HCT116 (cell line): ENCODE data around the gene RECQL5. TPM values are rescaled to one million over a fixed set of nuclear protein-coding genes. Genes with fewer than 3 reads are reported as not detected.

Experiments used
- ATAC-seq: fragments of 200-7000 bp; cut with Tn5 transposase; 2 replicates; pipeline ENCODE4 v1.9.1; 2020; ENCODE audit warnings: mild to moderate bottlenecking, moderate library complexity
- BruUV-seq: library from RNA; stranded (reverse); fragments of 400-500 nt; replicated peaks from 2 replicates; lab custom pipeline; 2021; lab: Mats Ljungman, UMichigan
- CTCF ChIA-PET: fragments of 300-600 bp; sonication (Branson Sonifier 250); formaldehyde crosslinking; loops from one replicate; lab custom pipeline; 2021; ENCODE audit warnings: antibody characterized with exemption; lab: Charles Lee
- POLR2A ChIA-PET: fragments of 300-600, 350-600 bp; sonication (Branson Sonifier 250); formaldehyde crosslinking; loops from one replicate; lab custom pipeline; 2021; ENCODE audit warnings: antibody characterized with exemption; lab: Charles Lee
- RAD21 ChIA-PET, 2 experiments: fragments of 300-600 bp; sonication (Branson Sonifier 250); formaldehyde crosslinking; loops; one replicate each; lab custom pipeline; 2023; ENCODE audit warnings: low total read pairs in 2 of 2; ENCODE audit not compliant: uncharacterized antibody in 2 of 2, unreplicated experiment in 2 of 2, low non-redundant PET in 1 of 2; lab: Charles Lee
- DNase-seq: peaks from one replicate; pipeline ENCODE4 v3.0.0-alpha.2; 2010; ENCODE audit warnings: low read depth, low spot score
- H2AFZ ChIP-seq: fragments of 200-600 bp; shearing (Covaris generic), sonication (generic); 2 replicates; pipeline ENCODE4 v1.6.1; 2017; ENCODE audit warnings: low read depth, mixed run types, mixed read lengths, antibody characterized with exemption, low read length; ENCODE audit not compliant: poor library complexity, severe bottlenecking
- H3K27ac ChIP-seq: 2 replicates; pipeline ENCODE4 v1.5.1; 2012; ENCODE audit warnings: low read depth, low read length
- H3K27me3 ChIP-seq: fragments of 200-600 bp; sonication (generic); 2 replicates; pipeline ENCODE4 v1.6.1; 2016; ENCODE audit warnings: mixed run types, low read length, mixed read lengths; ENCODE audit not compliant: insufficient read depth
- H3K36me3 ChIP-seq, 2 experiments: fragments of 200-500 bp in 1 of 2; fragments of 200-600 bp in 1 of 2; sonication (Bioruptor generic) in 1 of 2; sonication (generic) in 1 of 2; 2 replicates each; pipeline versions ENCODE4 v1.5.1 to v1.6.1; 2014 to 2016; ENCODE audit warnings: low read length in 2 of 2, inconsistent platforms in 1 of 2, mixed read lengths in 1 of 2, mixed run types in 1 of 2; ENCODE audit not compliant: insufficient read depth in 2 of 2, control insufficient read depth in 1 of 2
- H3K4me1 ChIP-seq, 2 experiments: fragments of 200-600 bp in 1 of 2; sonication (generic) in 1 of 2; 2 replicates each; pipeline versions ENCODE4 v1.5.1 to v1.6.1; 2012 to 2017; ENCODE audit warnings: low read length in 2 of 2, inconsistent platforms in 1 of 2, mild to moderate bottlenecking in 1 of 2, mixed read lengths in 1 of 2, mixed run types in 1 of 2, moderate library complexity in 1 of 2; ENCODE audit not compliant: insufficient read depth in 2 of 2, control insufficient read depth in 1 of 2
- H3K4me2 ChIP-seq: fragments of 200-600 bp; sonication (generic); 2 replicates; pipeline ENCODE4 v1.6.1; 2017; ENCODE audit warnings: mixed run types, low read length, mixed read lengths
- H3K4me3 ChIP-seq, 2 experiments: fragments of 200-600 bp in 1 of 2; sonication (generic) in 1 of 2; replicated peaks in 1 of 2; 2 replicates each; pipeline ENCODE4 v1.5.1; 2011 to 2016; ENCODE audit warnings: low read length in 2 of 2, control low read depth in 1 of 2, low read depth in 1 of 2, mild to moderate bottlenecking in 1 of 2, mixed read lengths in 1 of 2, mixed run types in 1 of 2
- H3K79me2 ChIP-seq: fragments of 200-600 bp; sonication (generic); 2 replicates; pipeline ENCODE4 v1.6.1; 2017; ENCODE audit warnings: mild to moderate bottlenecking, mixed run types, low read length, moderate library complexity, mixed read lengths; ENCODE audit not compliant: insufficient read depth
- H3K9ac ChIP-seq: fragments of 200-600 bp; sonication (generic); 2 replicates; pipeline ENCODE4 v1.6.1; 2016; ENCODE audit warnings: low read length, mixed read lengths
- H3K9me2 ChIP-seq: fragments of 200-600 bp; sonication (generic), shearing (Covaris generic); 2 replicates; pipeline ENCODE4 v1.6.1; 2017; ENCODE audit warnings: mixed run types, mild to moderate bottlenecking, moderate library complexity; ENCODE audit not compliant: insufficient read depth
- H3K9me3 ChIP-seq, 2 experiments: fragments of 200-500 bp in 1 of 2; fragments of 200-600 bp in 1 of 2; sonication (Bioruptor generic) in 1 of 2; sonication (generic) in 1 of 2; 2 replicates each; pipeline ENCODE4 v1.6.1; 2014 to 2017; ENCODE audit warnings: low read length in 2 of 2, mixed read lengths in 2 of 2, inconsistent platforms in 1 of 2, low read depth in 1 of 2, mild to moderate bottlenecking in 1 of 2, mixed run types in 1 of 2, moderate library complexity in 1 of 2; ENCODE audit not compliant: control insufficient read depth in 1 of 2, insufficient read depth in 1 of 2
- H4K20me1 ChIP-seq: fragments of 200-600 bp; sonication (generic), shearing (Covaris generic); 2 replicates; pipeline ENCODE4 v1.6.1; 2017; ENCODE audit warnings: mixed run types, mild to moderate bottlenecking, moderate library complexity; ENCODE audit not compliant: insufficient read depth
- CBX3 ChIP-seq: IDR thresholded peaks from 2 replicates; pipeline ENCODE4 v1.6.1; 2012; ENCODE audit warnings: low read depth
- EGR1 ChIP-seq: IDR thresholded peaks from 2 replicates; pipeline ENCODE4 v1.6.1; 2012; ENCODE audit warnings: low read depth
- ELF1 ChIP-seq: IDR thresholded peaks from 2 replicates; pipeline ENCODE4 v1.6.1; 2012; ENCODE audit warnings: low read depth, borderline replicate concordance
- EZH2 ChIP-seq: fragments of 200-600 bp; sonication (generic); IDR thresholded peaks from 2 replicates; pipeline ENCODE4 v1.6.1; 2017; ENCODE audit warnings: antibody characterized with exemption, mixed run types
- FOSL1 ChIP-seq: IDR thresholded peaks from 2 replicates; pipeline ENCODE4 v1.6.1; 2012; ENCODE audit warnings: low read depth
- JUND ChIP-seq: IDR thresholded peaks from 2 replicates; pipeline ENCODE4 v1.6.1; 2012
- POLR2A ChIP-seq: IDR thresholded peaks from 2 replicates; pipeline ENCODE4 v1.7.0; 2011; ENCODE audit warnings: borderline replicate concordance; ENCODE audit not compliant: insufficient read depth, insufficient read length; ENCODE audit errors: extremely low read depth
- RAD21 ChIP-seq: IDR thresholded peaks from 2 replicates; pipeline ENCODE4 v1.6.1; 2012; ENCODE audit warnings: low read depth, mild to moderate bottlenecking
- SIN3A ChIP-seq: IDR thresholded peaks from 2 replicates; pipeline ENCODE4 v1.6.1; 2012; ENCODE audit warnings: low read depth
- SRF ChIP-seq: IDR thresholded peaks from 2 replicates; pipeline ENCODE4 v1.6.1; 2012; ENCODE audit warnings: low read depth
- TCF7L2 ChIP-seq: IDR thresholded peaks from 2 replicates; pipeline ENCODE4 v1.7.0; 2011; ENCODE audit warnings: borderline replicate concordance, inconsistent platforms; ENCODE audit not compliant: insufficient read depth, insufficient read length; ENCODE audit errors: extremely low read depth
- ZFX ChIP-seq: fragments of 450-650 bp; IDR thresholded peaks from 2 replicates; pipeline ENCODE4 v1.6.1; 2017
- ZNF274 ChIP-seq: fragments of 200-500 bp; sonication (Bioruptor generic); IDR thresholded peaks from 2 replicates; pipeline ENCODE4 v1.6.1; 2014; ENCODE audit warnings: mild to moderate bottlenecking, low read depth, low read length, inconsistent platforms
- intact Hi-C: fragments of 100-400 bp; cut with micrococcal nuclease; formaldehyde crosslinking; loops from 2 replicates; pipeline ENCODE4 v1.10.0; 2022
- total RNA-seq: library from RNA; stranded (reverse); gene quantifications from one replicate; pipeline ENCODE4 v1.2.1, GENCODE V29; 2021; ENCODE audit not compliant: unreplicated experiment
- TF ChIP-seq, protein P1 (sequence below): IDR thresholded peaks from 2 replicates; pipeline ENCODE4 v1.6.1; 2012
- TF ChIP-seq, protein P2 (sequence below), 3 experiments: fragments of 200-600 bp in 1 of 3; sonication (generic) in 1 of 3; IDR thresholded peaks in 2 of 3; conservative IDR thresholded peaks in 1 of 3; 2 replicates each; pipeline ENCODE4 v1.5.1; 2012 to 2017; ENCODE audit warnings: low read depth in 2 of 3, low read length in 2 of 3, antibody characterized with exemption in 1 of 3, borderline replicate concordance in 1 of 3, control low read depth in 1 of 3, mild to moderate bottlenecking in 1 of 3, mixed read lengths in 1 of 3, mixed run types in 1 of 3, moderate library complexity in 1 of 3; ENCODE audit not compliant: insufficient read depth in 1 of 3
- TF ChIP-seq, protein P3 (sequence below): IDR thresholded peaks from 2 replicates; pipeline ENCODE4 v1.6.1; 2012

RECQL5 gene
- total RNA-seq, 1 experiment from 2014 or later = 83.3 TPM

DNA sequence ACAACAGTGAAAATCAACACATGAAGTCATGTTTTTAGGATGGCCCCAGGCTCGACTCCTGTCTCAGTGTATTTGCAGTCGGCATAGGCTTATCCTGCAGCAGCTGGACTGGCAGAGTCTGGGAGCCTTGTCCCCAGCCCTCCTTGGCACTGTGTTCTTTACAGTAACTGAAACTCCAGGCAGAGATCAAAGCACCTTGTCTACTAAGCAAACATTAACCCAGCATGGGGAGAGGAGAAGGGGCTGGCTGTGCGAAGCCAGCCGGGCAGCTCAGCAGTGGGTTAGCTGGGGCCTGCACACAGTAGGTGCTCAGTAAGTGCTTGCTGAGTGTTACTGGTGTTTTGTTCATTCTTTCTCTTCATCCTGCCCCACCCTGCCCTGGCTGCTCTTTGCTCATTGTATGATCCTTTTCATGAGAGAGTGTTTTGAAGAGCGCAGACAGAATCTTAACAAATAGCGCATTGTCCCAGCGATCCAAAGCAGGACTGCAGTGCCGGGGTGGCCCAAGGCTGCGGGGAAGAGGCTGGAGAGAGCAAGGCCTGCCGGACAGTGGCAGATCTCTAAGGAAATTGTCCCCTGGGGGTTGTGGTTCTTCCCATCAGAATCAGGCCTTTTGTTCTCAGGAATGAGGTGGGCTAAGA is 30.8 kb upstream of the RECQL5 start:
- TF ChIP-seq ZNF274 (no peak), RAD21 (no peak), ELF1 (no peak), TCF7L2 (no peak), EGR1 (no peak), ZFX (no peak), FOSL1 (no peak), JUND (no peak), EZH2 (no peak), SRF (no peak), SIN3A (no peak), POLR2A (no peak), CBX3 (no peak)
- TF ChIP-seq, protein P1, sequence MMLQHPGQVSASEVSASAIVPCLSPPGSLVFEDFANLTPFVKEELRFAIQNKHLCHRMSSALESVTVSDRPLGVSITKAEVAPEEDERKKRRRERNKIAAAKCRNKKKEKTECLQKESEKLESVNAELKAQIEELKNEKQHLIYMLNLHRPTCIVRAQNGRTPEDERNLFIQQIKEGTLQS = no peak
- TF ChIP-seq, protein P2, sequence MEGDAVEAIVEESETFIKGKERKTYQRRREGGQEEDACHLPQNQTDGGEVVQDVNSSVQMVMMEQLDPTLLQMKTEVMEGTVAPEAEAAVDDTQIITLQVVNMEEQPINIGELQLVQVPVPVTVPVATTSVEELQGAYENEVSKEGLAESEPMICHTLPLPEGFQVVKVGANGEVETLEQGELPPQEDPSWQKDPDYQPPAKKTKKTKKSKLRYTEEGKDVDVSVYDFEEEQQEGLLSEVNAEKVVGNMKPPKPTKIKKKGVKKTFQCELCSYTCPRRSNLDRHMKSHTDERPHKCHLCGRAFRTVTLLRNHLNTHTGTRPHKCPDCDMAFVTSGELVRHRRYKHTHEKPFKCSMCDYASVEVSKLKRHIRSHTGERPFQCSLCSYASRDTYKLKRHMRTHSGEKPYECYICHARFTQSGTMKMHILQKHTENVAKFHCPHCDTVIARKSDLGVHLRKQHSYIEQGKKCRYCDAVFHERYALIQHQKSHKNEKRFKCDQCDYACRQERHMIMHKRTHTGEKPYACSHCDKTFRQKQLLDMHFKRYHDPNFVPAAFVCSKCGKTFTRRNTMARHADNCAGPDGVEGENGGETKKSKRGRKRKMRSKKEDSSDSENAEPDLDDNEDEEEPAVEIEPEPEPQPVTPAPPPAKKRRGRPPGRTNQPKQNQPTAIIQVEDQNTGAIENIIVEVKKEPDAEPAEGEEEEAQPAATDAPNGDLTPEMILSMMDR (IDR thresholded peaks at IDR 0.05 in 2 of 3, conservative IDR thresholded peaks at IDR 0.05 in 1 of 3; ENCODE audit: borderline replicate concordance in 1 of 3, insufficient read depth in 1 of 3, low read depth in 2 of 3, low read length in 2 of 3) = no peak
- TF ChIP-seq, protein P3, sequence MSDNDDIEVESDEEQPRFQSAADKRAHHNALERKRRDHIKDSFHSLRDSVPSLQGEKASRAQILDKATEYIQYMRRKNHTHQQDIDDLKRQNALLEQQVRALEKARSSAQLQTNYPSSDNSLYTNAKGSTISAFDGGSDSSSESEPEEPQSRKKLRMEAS = no peak
- H3K9ac ChIP-seq = peak overlapping the region; percentile 53
- H4K20me1 ChIP-seq = no peaks in the 10 kb centered on the region
- no peak overlapping the region for H2AFZ ChIP-seq
- H3K9me3 ChIP-seq = no peaks in the 10 kb centered on the region
- DNase-seq (no peak), ATAC-seq (no peak)
- H3K4me1 ChIP-seq = peaks cover 86 to 100% of the 10 kb centered on the region in 2 experiments
- ChIA-PET CTCF (interaction anchor here (0.7 to 1.2 kb wide), 2 partner anchors 65 to 96 kb away, joined by 3 read pairs; partner anchors contain the start of gene SMIM5), RAD21 (no interaction called here), POLR2A (interaction anchor here (1.5 kb wide), 1 partner anchor 10 kb away, joined by 6 read pairs; no protein-coding TSS in a partner anchor)
- H3K4me3 ChIP-seq = no peak overlapping the region
- H3K27ac ChIP-seq = peak overlapping the region; percentile 94
- intact Hi-C loops = no loop called here
- peak overlapping the region; percentile 74 for H3K4me2 ChIP-seq
- H3K27me3 ChIP-seq = no peaks in the 10 kb centered on the region
- BruUV-seq = no TSS peak
- no peaks in the 10 kb centered on the region for H3K9me2 ChIP-seq
- peaks cover 67% of the 10 kb centered on the region for H3K79me2 ChIP-seq
- peaks cover 14 to 27% of the 10 kb centered on the region in 2 experiments; a peak in 3 of 4 replicates for H3K36me3 ChIP-seq
